HG02571 (cell line): ENCODE data around the gene DIS3L2.

ENCODE experiments used
- ATAC-seq: cut with Tn5 transposase; IDR thresholded peaks from one replicate; pipeline ENCODE4 v1.9.1; 2021; ENCODE audit warnings: mild to moderate bottlenecking, moderate library complexity; ENCODE audit not compliant: unreplicated experiment

Gene DIS3L2

DNA sequence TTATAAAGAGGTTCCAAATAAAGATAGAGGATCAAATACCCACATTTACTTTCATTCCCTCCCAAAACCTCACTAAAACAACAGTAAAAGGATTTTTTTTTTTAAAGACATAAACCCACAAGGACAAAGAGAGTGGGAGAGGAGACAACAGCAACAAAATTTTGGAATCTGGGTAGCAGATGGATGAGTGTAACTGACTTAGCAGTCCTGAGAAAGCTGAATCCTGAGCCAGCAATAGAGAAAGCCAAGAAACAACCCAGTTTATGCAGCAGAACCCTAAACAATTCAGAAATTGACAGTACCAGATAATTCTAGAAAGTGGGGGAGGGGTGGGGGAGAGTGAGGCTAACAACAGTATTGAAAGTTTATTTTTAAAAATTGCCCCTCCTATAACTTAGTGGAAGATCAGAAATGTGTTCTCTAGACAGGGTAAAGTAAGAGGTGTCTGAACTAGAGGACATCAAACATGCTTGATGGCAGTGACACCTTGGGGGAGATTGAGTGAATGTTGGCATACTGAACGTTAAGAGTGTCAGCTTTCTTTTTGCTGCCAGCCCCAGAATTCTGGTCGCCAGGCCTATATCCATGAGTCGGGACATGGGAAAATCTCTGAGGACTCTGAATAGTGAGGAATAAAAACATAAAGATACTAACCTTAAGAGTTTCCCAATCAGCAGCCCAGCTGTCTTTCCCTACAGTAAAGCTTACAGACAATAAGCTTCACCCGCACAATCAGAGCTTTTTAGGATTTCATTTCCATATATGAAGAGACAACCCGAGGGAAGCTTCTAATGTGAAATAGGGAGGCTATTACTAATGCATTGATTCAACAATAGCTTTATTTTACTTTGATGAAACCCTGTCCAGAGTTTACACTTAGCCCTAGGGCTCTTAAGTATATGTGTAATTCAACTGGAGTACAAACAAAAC is 289.0 kb downstream of the DIS3L2 start:
- no peak for ATAC-seq

DNA sequence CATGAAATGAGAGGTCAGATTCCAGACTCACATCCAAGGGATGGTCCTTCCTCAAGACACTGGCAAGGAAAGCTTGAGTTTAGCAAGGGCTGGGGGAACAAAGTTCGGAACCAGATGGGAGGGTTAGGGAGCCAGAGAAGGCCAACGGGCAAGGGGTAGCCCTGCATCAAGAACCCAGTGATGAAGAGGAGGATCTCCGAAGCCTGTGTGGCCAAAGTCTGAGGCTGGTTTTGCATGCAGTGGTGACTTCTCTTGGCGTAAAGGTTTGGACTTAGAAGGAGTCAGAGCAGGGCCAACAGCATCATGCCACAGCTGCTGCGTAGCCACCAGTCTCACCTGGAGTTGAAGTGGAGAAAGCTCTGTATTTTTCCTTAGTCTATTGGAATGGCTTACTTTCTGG is 293.5 kb downstream of the DIS3L2 start:
- no peak for ATAC-seq

- no peak for ATAC-seq
Measured at GRCh38 chr2:232260075-232260474, 298.6 kb downstream of the DIS3L2 start.

GRCh38 chr2:232261776-232262175 is 300.3 kb downstream of the DIS3L2 start:
- ATAC-seq = no peak

DNA sequence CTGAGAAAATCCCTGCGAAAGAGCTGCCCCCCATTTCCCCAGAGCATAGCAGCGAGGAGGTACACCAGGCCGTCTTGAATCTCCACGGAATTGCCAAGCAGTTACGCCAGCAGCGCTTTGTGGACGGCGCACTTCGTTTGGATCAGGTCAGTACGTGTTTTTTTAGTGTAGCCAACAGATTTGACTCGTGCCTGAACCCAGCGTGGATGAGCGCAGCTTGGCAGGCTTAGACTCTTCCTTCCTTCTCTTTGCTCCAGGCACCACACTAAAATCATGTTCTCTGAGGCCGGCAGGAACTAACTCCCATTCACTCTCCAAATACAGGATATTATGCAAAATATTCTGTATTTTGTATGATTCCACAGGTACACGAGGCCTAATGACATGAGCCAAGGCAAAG is 301.8 kb downstream of the DIS3L2 start:
- ATAC-seq = no peak

DNA sequence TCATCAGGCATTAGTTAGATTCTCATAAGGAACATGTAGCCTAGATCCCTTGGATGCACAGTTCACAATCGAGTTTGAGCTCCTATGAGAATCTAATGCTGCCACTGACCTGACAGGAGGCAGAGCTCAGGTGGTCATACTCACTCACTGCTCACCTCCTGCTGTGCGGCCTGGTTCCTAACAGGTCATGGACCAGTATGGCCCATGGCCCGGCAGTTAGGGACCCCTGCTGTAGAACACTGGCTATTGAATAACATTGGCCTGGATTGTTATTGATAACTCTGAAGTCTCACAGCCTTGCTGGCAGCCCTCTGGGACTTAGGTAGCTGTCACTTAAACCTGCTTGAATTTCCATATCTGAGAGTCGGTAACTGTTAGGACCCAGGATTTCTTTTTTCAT is 302.6 kb downstream of the DIS3L2 start:
- no peak for ATAC-seq

DNA sequence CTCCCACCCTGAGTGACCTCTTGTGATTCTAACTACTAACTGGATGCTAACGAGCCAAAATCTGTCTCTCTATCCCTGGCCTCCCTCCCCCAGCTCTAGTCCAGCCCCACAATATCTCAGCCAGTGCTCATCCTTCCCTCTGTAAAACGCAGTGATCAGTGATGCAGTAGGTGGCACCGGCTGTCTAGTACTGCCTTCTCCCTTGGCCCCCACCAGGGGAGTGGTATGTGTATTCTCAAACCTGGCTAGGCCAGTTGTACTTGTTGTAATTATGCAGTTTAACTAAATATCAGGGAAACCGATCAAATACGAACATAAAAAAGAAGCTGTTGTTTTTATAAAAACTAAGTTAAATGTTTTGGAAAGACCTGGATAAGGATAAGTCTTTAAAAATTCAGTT is 303.8 kb downstream of the DIS3L2 start:
- ATAC-seq = no peak

- ATAC-seq = no peak
Measured at GRCh38 chr2:232268636-232269165, 307.2 kb downstream of the DIS3L2 start.

DNA sequence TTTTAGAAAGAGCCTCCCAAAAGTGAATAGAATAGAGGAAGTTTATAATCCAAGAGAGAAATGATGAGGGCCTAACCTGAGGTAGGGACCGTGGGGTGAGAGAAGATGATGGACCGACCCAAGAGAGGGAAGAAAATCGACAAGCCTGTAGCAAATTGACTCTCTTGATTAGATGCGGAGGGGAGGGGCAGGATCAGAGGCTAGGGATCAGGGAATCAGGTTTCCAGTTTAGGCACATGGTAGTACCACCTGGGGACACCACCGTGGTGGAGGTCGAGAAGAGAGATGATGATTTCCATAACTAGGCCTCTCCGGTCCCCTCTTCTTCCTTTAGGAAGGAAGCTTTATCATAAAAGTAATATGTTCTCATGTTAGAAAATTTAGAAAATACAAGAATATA is 308.4 kb downstream of the DIS3L2 start:
- ATAC-seq = no peak

- no peak for ATAC-seq
Measured at GRCh38 chr2:232273903-232274643, 312.6 kb downstream of the DIS3L2 start.

GRCh38 chr2:232275670-232276069 is 314.2 kb downstream of the DIS3L2 start:
- peak; percentile 51 for ATAC-seq

DNA sequence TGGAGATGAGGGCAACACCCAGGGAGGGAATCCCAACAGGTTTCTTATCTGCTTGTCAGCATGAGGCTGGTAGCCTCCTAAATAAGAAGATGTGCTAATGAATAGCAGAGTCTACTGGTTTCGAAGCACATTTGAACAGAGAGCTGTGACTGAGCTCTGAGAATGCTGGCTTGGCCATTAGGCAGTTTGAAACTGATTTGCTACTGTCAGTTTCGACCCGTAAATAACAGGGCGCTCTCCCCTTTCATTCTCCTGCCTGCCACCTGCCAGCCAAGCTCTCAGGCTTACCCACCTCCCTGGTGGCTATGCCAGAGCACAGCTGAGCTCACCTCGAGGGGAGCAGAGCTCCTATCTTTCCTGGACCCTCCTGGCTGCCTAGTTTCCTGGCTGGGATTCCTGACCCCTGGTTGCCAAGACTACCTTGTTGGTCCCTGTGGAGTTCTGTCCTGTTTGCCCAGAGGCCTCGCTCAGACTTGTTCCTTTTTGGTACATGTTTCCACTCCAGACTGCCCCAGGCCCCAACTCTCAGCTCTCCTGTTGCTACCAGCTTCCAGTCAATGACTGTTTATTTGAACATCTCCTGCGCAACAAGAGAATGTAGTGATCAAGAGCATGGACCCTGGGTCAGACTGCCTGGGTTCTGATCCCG is 314.7 kb downstream of the DIS3L2 start:
- ATAC-seq = peak; percentile 44

- ATAC-seq = no peak
Measured at GRCh38 chr2:232276733-232277313, 315.3 kb downstream of the DIS3L2 start.

- no peak for ATAC-seq
Measured at GRCh38 chr2:232278534-232278933, 317.0 kb downstream of the DIS3L2 start.

DNA sequence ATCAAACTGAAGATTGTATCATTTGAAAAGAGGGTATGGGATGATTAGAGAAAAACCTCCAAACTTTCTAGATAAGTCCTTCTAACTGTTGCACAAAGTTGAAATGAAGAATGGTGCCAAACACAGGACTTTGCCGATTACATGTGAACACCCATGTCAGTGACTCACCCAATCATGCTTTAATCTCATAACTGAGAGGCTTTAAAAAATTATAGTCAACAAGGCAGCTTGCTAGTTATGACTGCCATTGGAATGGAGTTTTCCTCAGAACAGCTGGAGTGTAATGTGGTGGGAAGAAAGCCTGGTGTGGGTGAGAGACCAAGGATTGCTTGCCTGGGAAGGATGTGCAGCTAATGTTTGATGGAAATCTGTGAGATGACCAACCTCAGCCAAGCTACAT is 318.8 kb downstream of the DIS3L2 start:
- no peak for ATAC-seq

DNA sequence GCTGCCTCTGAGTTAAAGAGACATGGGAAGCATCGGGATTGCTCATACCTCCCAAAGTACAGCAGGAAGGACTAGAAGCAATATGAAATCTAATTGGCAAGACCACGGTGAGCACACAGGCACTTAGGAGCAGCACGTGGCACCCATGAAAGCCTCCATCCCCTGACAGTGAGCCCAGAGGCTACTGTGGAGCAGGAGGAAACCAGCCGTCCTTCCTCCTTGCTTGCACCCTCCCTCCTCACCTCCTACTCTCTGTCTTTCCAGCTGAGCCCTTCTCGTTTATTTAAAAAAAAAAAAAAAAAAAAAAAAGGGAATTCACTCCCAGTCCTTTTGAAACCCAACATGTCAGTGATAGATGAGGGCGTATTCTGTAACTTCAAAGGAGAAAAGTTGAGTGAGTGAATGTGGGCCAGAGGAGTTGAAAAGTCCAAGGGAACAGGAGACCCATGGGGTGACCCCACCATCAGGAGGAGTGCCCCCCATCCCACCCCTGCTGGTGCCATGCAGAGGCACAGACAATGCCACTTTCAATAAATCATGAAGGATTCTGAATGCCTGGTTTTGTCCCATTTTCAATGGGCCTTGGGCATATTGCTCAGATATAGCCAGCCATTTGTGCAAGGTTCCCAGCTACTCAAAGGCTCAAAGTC is 320.5 kb downstream of the DIS3L2 start:
- no peak for ATAC-seq

DNA sequence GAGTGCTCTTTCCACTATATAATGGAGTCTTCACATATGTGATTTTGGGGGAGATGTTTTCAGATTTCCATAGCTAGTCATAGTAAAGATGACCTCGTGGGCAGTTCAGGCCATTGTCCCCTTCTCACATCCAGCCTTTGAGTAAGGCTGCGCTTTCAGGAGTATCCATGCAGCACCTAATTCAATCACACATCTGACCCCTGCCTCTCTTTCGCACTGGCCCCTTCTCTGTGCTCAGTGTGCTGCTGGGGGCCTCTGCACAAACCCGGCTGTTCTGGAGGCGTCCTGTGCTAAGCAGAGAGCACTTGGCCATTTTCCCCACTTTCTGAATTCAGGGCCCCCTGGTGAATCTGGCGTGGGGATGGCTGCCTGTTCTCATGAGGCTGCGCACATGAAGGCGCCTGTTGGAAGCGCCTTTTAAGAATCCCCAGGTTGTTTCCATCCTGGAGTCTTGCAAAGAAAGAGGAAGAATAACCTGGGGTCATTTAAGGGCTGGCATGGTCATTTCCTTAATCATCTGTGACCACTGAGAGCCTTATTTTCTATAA is 321.1 kb downstream of the DIS3L2 start:
- ATAC-seq = no peak

DNA sequence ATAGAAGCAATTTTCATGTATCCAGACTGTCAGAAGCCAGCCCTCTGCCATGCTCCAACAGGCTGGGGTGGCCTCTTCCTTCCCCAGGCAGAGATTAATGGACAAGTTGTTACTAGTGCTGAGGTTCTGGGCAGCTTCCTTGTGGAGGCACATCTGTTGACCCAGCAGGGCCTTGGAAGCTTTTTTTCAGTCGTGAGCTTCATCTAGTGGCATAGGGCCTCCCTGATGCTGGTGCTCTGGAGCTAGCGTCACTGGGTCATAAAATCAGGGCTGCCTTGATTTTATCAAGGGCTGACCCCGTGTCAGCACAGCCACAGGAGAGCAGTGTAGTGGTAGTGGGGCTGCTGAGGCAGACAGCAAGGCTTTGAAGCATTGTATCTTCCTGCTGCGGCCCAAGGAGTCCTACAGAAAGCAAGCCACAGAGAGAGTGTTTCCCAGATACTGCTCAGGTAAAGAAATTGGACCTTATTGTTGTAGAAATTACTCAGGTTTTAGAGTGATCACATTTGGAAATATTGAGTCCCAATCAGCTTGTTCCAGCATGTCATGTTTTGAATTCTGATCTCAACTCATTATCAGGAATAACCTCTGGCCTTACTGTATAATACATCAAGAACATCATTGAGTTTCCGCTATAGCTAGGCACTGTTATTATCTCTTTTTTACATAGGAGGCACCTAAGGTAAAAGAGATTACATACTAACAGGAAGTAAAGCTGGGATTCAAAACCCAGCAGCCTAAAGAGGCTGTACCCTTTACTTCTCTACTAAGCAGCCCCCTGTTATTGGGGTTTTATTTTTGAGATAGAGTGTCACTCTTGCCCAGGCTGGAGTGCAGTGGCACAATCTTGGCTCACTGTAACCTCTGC is 324.7 kb downstream of the DIS3L2 start:
- no peak for ATAC-seq

- no peak for ATAC-seq
Measured at GRCh38 chr2:232287316-232287715, 325.8 kb downstream of the DIS3L2 start.
